Measurements from ENCODE around the gene STUM. TPM values are rescaled to one million over a fixed set of nuclear protein-coding genes. Genes with fewer than 3 reads are reported as not detected.

Gene STUM
- total RNA-seq, 1 experiment from 2014 or later: not detected

- H3K9me3 Mint-ChIP-seq (ENCODE audit: low read depth, unreplicated experiment): no peaks in the 10 kb centered on the region
- no peak overlapping the region for H3K4me3 Mint-ChIP-seq (ENCODE audit: low read depth, unreplicated experiment)
- no peak for DNase-seq
- no TSS peak for BruUV-seq (replicated peaks)
- peaks cover 70% of the 10 kb centered on the region for H3K27me3 Mint-ChIP-seq (ENCODE audit: unreplicated experiment)
- H3K4me1 Mint-ChIP-seq (ENCODE audit: low read depth, unreplicated experiment): no peaks in the 10 kb centered on the region
- no peaks in the 10 kb centered on the region for H3K36me3 Mint-ChIP-seq (ENCODE audit: insufficient read depth, unreplicated experiment)
- CTCF ChIA-PET: no interaction called here
- TF ChIP-seq, protein P1, sequence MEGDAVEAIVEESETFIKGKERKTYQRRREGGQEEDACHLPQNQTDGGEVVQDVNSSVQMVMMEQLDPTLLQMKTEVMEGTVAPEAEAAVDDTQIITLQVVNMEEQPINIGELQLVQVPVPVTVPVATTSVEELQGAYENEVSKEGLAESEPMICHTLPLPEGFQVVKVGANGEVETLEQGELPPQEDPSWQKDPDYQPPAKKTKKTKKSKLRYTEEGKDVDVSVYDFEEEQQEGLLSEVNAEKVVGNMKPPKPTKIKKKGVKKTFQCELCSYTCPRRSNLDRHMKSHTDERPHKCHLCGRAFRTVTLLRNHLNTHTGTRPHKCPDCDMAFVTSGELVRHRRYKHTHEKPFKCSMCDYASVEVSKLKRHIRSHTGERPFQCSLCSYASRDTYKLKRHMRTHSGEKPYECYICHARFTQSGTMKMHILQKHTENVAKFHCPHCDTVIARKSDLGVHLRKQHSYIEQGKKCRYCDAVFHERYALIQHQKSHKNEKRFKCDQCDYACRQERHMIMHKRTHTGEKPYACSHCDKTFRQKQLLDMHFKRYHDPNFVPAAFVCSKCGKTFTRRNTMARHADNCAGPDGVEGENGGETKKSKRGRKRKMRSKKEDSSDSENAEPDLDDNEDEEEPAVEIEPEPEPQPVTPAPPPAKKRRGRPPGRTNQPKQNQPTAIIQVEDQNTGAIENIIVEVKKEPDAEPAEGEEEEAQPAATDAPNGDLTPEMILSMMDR (IDR thresholded peaks at IDR 0.05; ENCODE audit: unreplicated experiment): no peak
- intact Hi-C loops (cut with micrococcal nuclease; ENCODE audit: unreplicated experiment): no loop called here
- no peak overlapping the region for H3K27ac Mint-ChIP-seq (ENCODE audit: unreplicated experiment)
Measured at GRCh38 chr1:226578946-226579578, 30.5 kb downstream of the STUM start.

- no peaks in the 10 kb centered on the region for H3K9me3 Mint-ChIP-seq (ENCODE audit: low read depth, unreplicated experiment)
- no peak for DNase-seq
- H3K27me3 Mint-ChIP-seq (ENCODE audit: unreplicated experiment): peaks cover 64% of the 10 kb centered on the region
- intact Hi-C loops (cut with micrococcal nuclease; ENCODE audit: unreplicated experiment): no loop called here
- CTCF ChIA-PET: no interaction called here
- no peak overlapping the region for H3K4me3 Mint-ChIP-seq (ENCODE audit: low read depth, unreplicated experiment)
- no peaks in the 10 kb centered on the region for H3K4me1 Mint-ChIP-seq (ENCODE audit: low read depth, unreplicated experiment)
- BruUV-seq (replicated peaks): no TSS peak
- no peaks in the 10 kb centered on the region for H3K36me3 Mint-ChIP-seq (ENCODE audit: insufficient read depth, unreplicated experiment)
- H3K27ac Mint-ChIP-seq (ENCODE audit: unreplicated experiment): no peak overlapping the region
- TF ChIP-seq, protein P1 (IDR thresholded peaks at IDR 0.05; ENCODE audit: unreplicated experiment): no peak
Measured at GRCh38 chr1:226579781-226580323, 31.3 kb downstream of the STUM start.

DNA sequence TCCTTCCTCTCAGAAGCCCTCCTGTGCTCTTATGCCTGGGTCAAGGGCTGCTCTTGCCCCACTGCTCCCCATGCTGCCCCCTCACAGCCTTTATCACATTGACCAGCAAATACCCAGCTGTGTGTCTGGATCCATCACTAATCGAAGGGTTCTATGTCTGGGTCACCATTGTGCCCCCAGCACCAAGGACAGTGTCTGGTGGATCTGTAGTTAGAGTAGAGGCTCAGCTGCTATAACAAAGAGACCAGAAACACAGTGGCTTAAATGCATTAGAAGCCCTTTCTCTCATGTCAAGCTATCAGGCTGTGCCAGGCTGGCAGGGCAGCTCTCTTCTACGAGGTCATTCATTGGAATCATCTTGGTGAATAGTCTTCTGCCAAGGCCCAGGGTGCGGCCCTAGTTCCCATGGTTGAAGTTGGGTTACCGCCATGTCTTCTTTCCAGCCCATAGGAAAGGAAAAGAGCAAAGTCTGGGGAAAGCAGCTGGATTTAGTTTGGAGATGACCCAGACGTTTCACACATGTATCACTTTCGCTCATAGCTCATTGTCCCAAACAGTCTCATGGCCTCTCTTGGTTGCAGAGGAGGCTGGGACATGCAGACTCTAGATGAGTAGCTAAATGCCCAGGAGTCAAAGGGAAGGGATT is 32.2 kb downstream of the STUM start:
- Mint-ChIP-seq H3K36me3 (ENCODE audit: insufficient read depth, unreplicated experiment) (no peaks in the 10 kb centered on the region), H3K9me3 (ENCODE audit: low read depth, unreplicated experiment) (no peaks in the 10 kb centered on the region), H3K4me1 (ENCODE audit: low read depth, unreplicated experiment) (no peaks in the 10 kb centered on the region), H3K4me3 (ENCODE audit: low read depth, unreplicated experiment) (no peak overlapping the region), H3K27me3 (ENCODE audit: unreplicated experiment) (peaks cover 55% of the 10 kb centered on the region), H3K27ac (ENCODE audit: unreplicated experiment) (no peak overlapping the region)
- no TSS peak for BruUV-seq (replicated peaks)
- CTCF ChIA-PET: interaction anchor here (1.1 kb wide), 1 partner anchor 45 kb away, joined by 3 read pairs; no protein-coding TSS in a partner anchor
- TF ChIP-seq, protein P1 (IDR thresholded peaks at IDR 0.05; ENCODE audit: unreplicated experiment): no peak
- no peak for DNase-seq
- intact Hi-C loops (cut with micrococcal nuclease; ENCODE audit: unreplicated experiment): no loop called here

DNA sequence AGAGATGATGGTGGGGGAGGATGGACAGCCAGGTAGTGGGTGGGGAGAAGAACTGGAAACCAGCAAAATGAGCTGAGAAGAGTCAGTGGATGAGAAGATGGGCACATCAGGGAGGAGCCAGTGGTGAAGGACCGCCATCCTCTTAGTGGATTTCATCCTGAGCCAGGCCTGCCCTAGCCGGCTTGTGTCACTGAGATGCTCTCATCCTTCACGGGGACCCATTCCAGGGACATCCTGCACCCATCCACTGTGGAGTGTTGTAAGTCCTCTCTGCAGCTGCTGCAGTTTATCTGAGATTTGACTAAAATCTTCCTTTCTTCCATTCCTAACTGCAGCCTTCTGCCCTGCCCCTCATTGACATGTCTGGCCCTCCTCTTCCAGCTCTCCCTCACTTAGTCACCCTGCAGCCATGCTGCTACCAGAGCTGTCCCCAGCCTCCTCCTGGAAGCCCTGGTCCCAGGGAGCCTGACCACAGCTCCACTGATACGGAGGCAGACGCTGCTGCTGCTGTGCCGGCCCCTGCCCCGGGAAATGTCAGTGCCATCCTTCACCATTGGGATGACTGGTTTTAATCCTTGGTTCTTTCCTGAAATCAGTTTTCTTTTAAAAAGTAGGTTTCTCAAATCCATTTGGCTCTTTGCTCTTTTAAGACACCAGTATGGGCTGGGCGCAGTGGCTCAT is 33.2 kb downstream of the STUM start:
- Mint-ChIP-seq H3K27me3 (ENCODE audit: unreplicated experiment) (peaks cover 45% of the 10 kb centered on the region), H3K36me3 (ENCODE audit: insufficient read depth, unreplicated experiment) (no peaks in the 10 kb centered on the region), H3K4me1 (ENCODE audit: low read depth, unreplicated experiment) (no peaks in the 10 kb centered on the region), H3K27ac (ENCODE audit: unreplicated experiment) (no peak overlapping the region), H3K4me3 (ENCODE audit: low read depth, unreplicated experiment) (no peak overlapping the region), H3K9me3 (ENCODE audit: low read depth, unreplicated experiment) (no peaks in the 10 kb centered on the region)
- no peak for DNase-seq
- TF ChIP-seq, protein P1 (IDR thresholded peaks at IDR 0.05; ENCODE audit: unreplicated experiment): no peak
- no TSS peak for BruUV-seq (replicated peaks)
- intact Hi-C loops (cut with micrococcal nuclease; ENCODE audit: unreplicated experiment): no loop called here
- CTCF ChIA-PET: interaction anchor here (1.1 kb wide), 1 partner anchor 44 kb away, joined by 3 read pairs; no protein-coding TSS in a partner anchor

All from Calu3 (cell line).